ENCODE measurements around the gene SNX25.

GRCh38 chr4:185249105-185249504 lies 39.7 kb downstream of the SNX25 start:
- TF ChIP-seq CTCF (IDR thresholded peaks at IDR 0.05): no peak
- no peak for TF ChIP-seq POLR2A (IDR thresholded peaks at IDR 0.05)

Measured in Peyer's patch (tissue), 4 donors.